ENCODE results near the gene PAFAH2. TPM values are rescaled to one million over a fixed set of nuclear protein-coding genes. Genes with fewer than 3 reads are reported as not detected.

PAFAH2 gene
- total and polyA plus RNA-seq, 2 donors, result 28.2 to 73.1 TPM

DNA sequence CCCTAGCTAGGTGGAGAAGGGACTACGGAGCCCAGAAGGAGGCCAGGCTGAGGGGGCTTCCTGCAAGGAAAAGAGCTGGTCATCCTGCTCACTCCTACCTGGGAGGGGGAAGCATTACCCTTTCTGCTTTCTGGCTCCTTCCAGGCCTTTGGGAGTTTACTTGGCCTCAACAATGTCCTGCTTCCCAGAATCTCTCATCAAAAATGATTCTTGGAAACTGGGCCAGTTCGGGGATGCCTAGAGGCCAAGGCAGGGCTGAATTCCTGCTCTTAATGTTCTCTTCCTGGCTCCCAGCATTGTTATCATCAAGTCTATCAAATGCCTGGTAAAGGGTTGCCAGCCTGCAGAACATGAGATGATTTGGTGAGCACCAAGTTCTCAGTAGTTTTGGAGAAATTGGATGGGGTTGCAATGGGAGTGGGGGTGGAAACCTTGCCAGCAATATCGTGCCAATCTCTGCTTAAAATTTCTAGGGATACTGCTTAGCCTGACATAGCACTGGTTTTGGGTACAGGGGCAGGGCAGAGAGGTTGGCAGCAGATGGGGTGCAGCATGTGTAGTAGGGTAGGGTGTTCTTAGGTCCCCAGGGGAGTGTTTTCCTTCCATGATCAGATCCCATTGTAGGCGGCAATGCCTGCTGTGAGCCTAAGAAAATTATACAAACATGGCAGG, 7.7 kb upstream of the PAFAH2 start:
- H3K4me3 ChIP-seq (ENCODE audit: low read length in 2 of 2), result no peak overlapping the region
- H3K4me1 ChIP-seq (ENCODE audit: control insufficient read depth in 2 of 2, insufficient read depth in 2 of 2, low read length in 2 of 2), result peaks cover 0 to 9% of the 10 kb centered on the region in 2 donors
- H3K9me3 ChIP-seq (ENCODE audit: control insufficient read depth in 2 of 2, insufficient read depth in 1 of 2, low read length in 1 of 2), result no peaks in the 10 kb centered on the region
- H3K27ac ChIP-seq (ENCODE audit: low read depth in 1 of 2, low read length in 1 of 2), result no peak overlapping the region
- no peaks in the 10 kb centered on the region for H3K36me3 ChIP-seq (ENCODE audit: control insufficient read depth in 2 of 2, insufficient read depth in 2 of 2, low read length in 1 of 2)
- DNase-seq (ENCODE audit: low read depth in 6 of 9, low spot score in 9 of 9), result no peak
- H3K27me3 ChIP-seq (ENCODE audit: control insufficient read depth in 2 of 2, insufficient read depth in 1 of 2, low read length in 1 of 2), result no peaks in the 10 kb centered on the region
- WGBS, result 92% methylated on average over 4 of the region's 4 CpGs

DNA sequence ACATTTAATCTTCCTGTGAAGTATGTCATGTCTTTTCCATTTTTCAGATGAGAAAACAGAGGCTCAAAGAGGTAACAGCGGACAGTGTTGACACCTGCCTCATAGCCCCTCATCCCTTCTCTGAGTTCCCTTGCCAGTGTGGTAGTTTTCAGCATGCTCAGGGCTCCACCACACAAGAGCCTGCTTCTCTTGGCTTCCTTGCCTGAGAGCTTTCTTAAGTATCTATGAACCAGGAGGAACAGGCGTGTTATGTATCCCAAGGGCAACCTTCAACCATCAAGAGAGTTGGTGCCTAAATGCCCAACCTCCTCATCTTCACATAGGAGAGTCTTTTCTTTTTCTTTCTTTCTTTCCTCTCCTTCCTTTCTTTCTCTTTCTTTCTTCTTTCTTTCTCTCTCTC, 5.9 kb upstream of the PAFAH2 start:
- Histone ChIP-seq H3K36me3 (ENCODE audit: control insufficient read depth in 2 of 2, insufficient read depth in 2 of 2, low read length in 1 of 2) (no peaks in the 10 kb centered on the region), H3K4me3 (ENCODE audit: low read length in 2 of 2) (no peak overlapping the region), H3K27ac (ENCODE audit: low read depth in 1 of 2, low read length in 1 of 2) (no peak overlapping the region), H3K27me3 (ENCODE audit: control insufficient read depth in 2 of 2, insufficient read depth in 1 of 2, low read length in 1 of 2) (no peaks in the 10 kb centered on the region), H3K4me1 (ENCODE audit: control insufficient read depth in 2 of 2, insufficient read depth in 2 of 2, low read length in 2 of 2) (peaks cover under 1 to 14% of the 10 kb centered on the region in 2 donors), H3K9me3 (ENCODE audit: control insufficient read depth in 2 of 2, insufficient read depth in 1 of 2, low read length in 1 of 2) (no peaks in the 10 kb centered on the region)
- 92% methylated on average over 2 of the region's 2 CpGs for WGBS
- DNase-seq (ENCODE audit: low read depth in 6 of 9, low spot score in 9 of 9), result no peak

DNA sequence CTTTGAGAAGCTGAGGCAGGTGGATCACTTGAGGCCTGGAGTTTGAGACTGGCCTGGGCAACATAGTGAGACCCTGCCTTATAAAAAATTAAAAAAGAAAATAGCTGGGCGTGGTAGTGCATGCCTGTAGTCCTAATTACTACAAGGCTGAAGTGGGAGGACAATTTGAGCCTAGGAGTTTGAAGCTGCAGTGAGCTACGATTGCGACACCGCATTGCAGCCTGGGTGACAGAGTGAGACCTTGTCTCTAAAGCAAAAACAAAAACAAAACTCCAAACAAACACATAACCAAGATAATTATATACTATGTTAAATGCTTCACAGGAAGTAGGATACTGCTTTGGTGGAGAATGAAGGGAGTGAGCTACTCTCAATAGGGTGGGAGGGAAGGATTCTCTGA, 5.4 kb upstream of the PAFAH2 start:
- 98% methylated on average over 4 of the region's 4 CpGs for WGBS
- Histone ChIP-seq H3K27ac (ENCODE audit: low read depth in 1 of 2, low read length in 1 of 2) (no peak overlapping the region), H3K4me1 (ENCODE audit: control insufficient read depth in 2 of 2, insufficient read depth in 2 of 2, low read length in 2 of 2) (peaks cover 5 to 18% of the 10 kb centered on the region in 2 donors)

DNA sequence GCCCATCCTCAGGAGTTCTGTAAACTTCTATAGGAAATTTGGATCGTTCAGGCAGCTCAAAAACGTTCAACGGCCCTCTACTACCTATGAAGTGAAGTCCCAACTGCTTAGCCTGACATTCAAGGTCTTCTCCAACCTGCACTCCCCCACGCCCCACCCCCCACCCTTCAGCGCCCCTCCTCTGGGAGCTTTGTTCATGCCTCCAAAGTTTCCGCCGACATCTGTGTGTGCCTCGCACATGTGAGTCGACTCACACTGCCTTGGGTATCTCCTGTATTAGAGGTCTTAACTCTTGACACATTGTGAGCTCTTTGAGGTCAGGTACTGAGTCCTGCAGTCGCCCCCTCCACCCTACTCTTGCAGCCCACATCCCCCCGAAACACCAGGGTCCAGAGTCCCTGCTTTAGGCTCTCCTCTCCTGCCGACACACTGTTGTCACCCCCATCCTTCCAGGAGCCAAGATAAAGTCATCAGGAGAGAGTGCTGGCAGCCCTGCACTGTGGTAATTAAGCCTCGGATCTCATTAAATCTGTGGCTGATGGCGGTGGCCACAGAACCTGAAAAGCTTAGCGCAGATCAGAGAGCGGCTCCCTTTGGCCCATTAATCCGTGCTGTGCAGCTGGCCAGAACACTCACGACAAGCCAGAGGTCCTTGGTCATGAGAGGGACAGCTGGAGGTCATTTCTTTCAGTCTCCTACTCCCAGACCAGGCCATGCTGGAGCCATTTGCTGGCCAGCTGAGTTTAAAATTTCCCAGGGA, 1.4 kb upstream of the PAFAH2 start:
- Histone ChIP-seq H3K4me1 (ENCODE audit: control insufficient read depth in 2 of 2, insufficient read depth in 2 of 2, low read length in 2 of 2) (peaks cover 26 to 55% of the 10 kb centered on the region in 2 donors), H3K9me3 (ENCODE audit: control insufficient read depth in 2 of 2, insufficient read depth in 1 of 2, low read length in 1 of 2) (no peaks in the 10 kb centered on the region), H3K27me3 (ENCODE audit: control insufficient read depth in 2 of 2, insufficient read depth in 1 of 2, low read length in 1 of 2) (no peaks in the 10 kb centered on the region), H3K36me3 (ENCODE audit: control insufficient read depth in 2 of 2, insufficient read depth in 2 of 2, low read length in 1 of 2) (no peaks in the 10 kb centered on the region), H3K27ac (ENCODE audit: low read depth in 1 of 2, low read length in 1 of 2) (peak overlapping the region in 1 of 2 donors; percentile 68), H3K4me3 (ENCODE audit: low read length in 2 of 2) (no peak overlapping the region)
- WGBS, result 96% methylated on average over 18 of the region's 18 CpGs
- DNase-seq (ENCODE audit: low read depth in 6 of 9, low spot score in 9 of 9), result peak in 1 of 9 donors; percentile 54

More for the DNA sequence above, 5.4 kb upstream of the PAFAH2 start:
- H3K27me3 ChIP-seq (ENCODE audit: control insufficient read depth in 2 of 2, insufficient read depth in 1 of 2, low read length in 1 of 2), result no peaks in the 10 kb centered on the region
- no peak overlapping the region for H3K4me3 ChIP-seq (ENCODE audit: low read length in 2 of 2)
- H3K9me3 ChIP-seq (ENCODE audit: control insufficient read depth in 2 of 2, insufficient read depth in 1 of 2, low read length in 1 of 2), result no peaks in the 10 kb centered on the region
- H3K36me3 ChIP-seq (ENCODE audit: control insufficient read depth in 2 of 2, insufficient read depth in 2 of 2, low read length in 1 of 2), result no peaks in the 10 kb centered on the region
- no peak for DNase-seq (ENCODE audit: low read depth in 6 of 9, low spot score in 9 of 9)

DNA sequence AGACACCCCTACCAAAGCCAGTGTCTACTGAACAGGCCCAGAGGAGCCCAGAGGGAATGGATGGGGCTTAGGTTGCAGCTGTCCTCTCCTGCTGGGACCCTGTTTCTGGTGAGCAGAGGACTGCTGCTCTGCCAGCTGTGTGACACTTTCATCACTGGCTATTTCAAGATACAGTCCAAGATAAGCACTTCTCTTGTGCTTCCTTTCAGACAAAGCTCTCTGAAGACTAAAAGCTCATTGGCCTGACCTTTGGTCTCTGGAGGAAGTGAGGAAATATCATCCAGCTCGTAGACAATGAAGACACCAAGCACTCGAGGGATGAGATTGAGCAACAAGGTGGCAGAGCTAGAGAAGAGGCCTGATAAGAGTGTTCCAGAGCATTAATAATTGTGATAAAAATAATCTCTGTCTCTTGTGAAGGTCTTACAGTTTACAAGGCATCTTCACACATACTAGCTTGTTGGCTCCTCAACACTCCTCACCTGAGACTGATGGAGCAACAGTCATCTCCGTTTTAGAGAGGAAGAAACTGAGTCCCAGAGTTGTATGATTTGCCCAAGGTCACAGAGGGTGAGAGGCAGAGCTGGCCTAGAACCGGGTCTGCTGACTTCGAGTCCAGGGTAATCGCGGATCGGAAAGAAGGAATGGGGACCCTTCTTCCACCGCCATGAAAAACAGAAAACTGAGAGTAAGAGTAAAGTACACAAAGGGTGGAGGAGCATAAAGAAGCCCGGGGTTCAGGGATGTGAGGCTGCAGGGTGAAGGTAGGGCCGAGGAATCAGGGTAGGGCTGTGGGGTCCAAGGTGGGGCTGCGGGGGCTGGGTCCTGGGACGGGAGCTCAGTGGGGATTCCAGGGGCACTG, 666 bp downstream of the PAFAH2 start:
- Histone ChIP-seq H3K4me1 (ENCODE audit: control insufficient read depth in 2 of 2, insufficient read depth in 2 of 2, low read length in 2 of 2) (peaks cover 40 to 72% of the 10 kb centered on the region in 2 donors), H3K9me3 (ENCODE audit: control insufficient read depth in 2 of 2, insufficient read depth in 1 of 2, low read length in 1 of 2) (no peaks in the 10 kb centered on the region), H3K4me3 (ENCODE audit: low read length in 2 of 2) (peak overlapping the region; percentile 69 to 71), H3K36me3 (ENCODE audit: control insufficient read depth in 2 of 2, insufficient read depth in 2 of 2, low read length in 1 of 2) (no peaks in the 10 kb centered on the region), H3K27ac (ENCODE audit: low read depth in 1 of 2, low read length in 1 of 2) (peak overlapping the region; percentile 98 to 99), H3K27me3 (ENCODE audit: control insufficient read depth in 2 of 2, insufficient read depth in 1 of 2, low read length in 1 of 2) (no peaks in the 10 kb centered on the region)
- peak in 3 of 9 donors; percentile 59 to 83 (median 63) for DNase-seq (ENCODE audit: low read depth in 6 of 9, low spot score in 9 of 9)
- 7% methylated on average over 13 of the region's 13 CpGs for WGBS

DNA sequence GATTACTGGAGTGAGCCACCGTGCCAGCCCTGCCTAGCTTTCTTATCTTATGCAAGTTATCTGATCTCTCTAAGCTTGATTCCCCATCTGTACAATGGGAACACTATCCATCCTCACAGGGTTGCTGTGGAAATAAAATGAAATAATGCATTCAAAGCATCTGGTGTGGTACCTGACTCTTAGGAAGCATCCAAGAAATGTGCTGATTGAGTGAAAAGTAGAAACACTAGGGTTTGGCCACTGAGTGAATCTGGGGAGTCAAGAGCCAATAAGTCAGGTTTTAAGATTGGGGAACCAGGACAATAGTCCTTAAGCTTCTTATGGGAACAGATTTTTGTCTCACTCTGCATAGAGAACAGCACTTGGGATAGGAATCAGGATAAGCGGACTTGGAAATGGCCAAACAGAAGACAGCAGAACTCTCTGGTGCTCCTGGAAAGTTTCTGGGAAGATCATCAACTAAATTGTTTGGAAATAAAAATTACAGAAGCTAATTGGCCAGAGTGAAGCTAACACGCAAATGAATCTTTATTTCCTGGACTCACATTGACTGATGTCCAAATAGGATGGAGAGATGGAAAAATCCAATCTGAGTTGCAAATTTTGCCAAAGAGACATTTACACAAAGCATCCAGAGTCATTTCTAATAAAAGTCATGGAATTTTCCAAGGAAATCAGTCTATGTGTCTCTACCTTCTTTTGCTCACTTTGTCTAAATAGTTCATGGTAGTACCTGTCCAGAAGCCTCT, 3.3 kb downstream of the PAFAH2 start:
- Histone ChIP-seq H3K4me1 (ENCODE audit: control insufficient read depth in 2 of 2, insufficient read depth in 2 of 2, low read length in 2 of 2) (peaks cover 42 to 93% of the 10 kb centered on the region in 2 donors), H3K9me3 (ENCODE audit: control insufficient read depth in 2 of 2, insufficient read depth in 1 of 2, low read length in 1 of 2) (no peaks in the 10 kb centered on the region), H3K4me3 (ENCODE audit: low read length in 2 of 2) (peak overlapping the region; percentile 1 to 24), H3K36me3 (ENCODE audit: control insufficient read depth in 2 of 2, insufficient read depth in 2 of 2, low read length in 1 of 2) (no peaks in the 10 kb centered on the region), H3K27ac (ENCODE audit: low read depth in 1 of 2, low read length in 1 of 2) (peak overlapping the region; percentile 89 to 96), H3K27me3 (ENCODE audit: control insufficient read depth in 2 of 2, insufficient read depth in 1 of 2, low read length in 1 of 2) (no peaks in the 10 kb centered on the region)
- 97% methylated on average over 3 of the region's 3 CpGs for WGBS
- DNase-seq (ENCODE audit: low read depth in 6 of 9, low spot score in 9 of 9), result no peak

DNA sequence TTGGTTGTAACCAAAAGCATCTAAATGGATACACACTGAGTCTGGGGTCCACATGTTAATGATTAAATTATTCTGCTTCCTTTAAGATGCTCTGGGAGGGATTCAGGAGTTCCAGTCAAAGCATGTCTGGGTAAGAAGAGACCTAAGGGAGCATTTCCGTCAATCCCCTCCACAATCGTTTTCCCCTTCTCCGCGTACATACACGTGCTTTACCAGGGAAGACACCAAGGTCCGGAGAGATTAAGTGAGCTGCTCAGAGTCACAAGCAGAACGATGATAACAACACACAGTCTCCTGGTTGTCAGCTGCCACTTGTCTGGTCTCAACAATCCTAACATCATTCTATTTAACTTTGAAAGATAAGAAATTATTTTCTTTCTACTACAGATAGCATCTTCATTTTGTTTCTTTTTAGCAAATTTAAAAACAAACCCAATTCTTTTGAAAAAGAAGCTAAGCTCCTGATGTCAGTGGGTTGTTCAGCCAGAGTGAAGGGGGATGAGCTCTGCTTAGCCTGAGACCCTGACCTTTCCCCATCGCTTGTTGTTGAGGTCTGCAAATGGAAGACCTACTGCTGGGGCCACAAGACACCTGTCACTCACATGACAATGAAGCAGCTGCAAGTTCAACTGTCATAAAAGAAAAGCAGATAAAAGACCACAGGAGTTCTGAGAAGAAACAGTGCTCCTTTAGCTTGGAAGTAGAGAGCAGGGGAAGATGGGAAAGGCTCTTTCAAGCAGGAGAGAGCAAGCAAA, 4.5 kb downstream of the PAFAH2 start:
- H3K27me3 ChIP-seq (ENCODE audit: control insufficient read depth in 2 of 2, insufficient read depth in 1 of 2, low read length in 1 of 2), result no peaks in the 10 kb centered on the region
- WGBS, result 61% methylated on average over 8 of the region's 8 CpGs
- H3K4me1 ChIP-seq (ENCODE audit: control insufficient read depth in 2 of 2, insufficient read depth in 2 of 2, low read length in 2 of 2), result peaks cover 38 to 86% of the 10 kb centered on the region in 2 donors
- H3K36me3 ChIP-seq (ENCODE audit: control insufficient read depth in 2 of 2, insufficient read depth in 2 of 2, low read length in 1 of 2), result peaks cover 4 to 7% of the 10 kb centered on the region in 2 donors
- peak in 5 of 9 donors; percentile 78 to 92 (median 84) for DNase-seq (ENCODE audit: low read depth in 6 of 9, low spot score in 9 of 9)
- peak overlapping the region; percentile 1 to 24 for H3K4me3 ChIP-seq (ENCODE audit: low read length in 2 of 2)
- peak overlapping the region; percentile 89 to 96 for H3K27ac ChIP-seq (ENCODE audit: low read depth in 1 of 2, low read length in 1 of 2)
- no peaks in the 10 kb centered on the region for H3K9me3 ChIP-seq (ENCODE audit: control insufficient read depth in 2 of 2, insufficient read depth in 1 of 2, low read length in 1 of 2)

DNA sequence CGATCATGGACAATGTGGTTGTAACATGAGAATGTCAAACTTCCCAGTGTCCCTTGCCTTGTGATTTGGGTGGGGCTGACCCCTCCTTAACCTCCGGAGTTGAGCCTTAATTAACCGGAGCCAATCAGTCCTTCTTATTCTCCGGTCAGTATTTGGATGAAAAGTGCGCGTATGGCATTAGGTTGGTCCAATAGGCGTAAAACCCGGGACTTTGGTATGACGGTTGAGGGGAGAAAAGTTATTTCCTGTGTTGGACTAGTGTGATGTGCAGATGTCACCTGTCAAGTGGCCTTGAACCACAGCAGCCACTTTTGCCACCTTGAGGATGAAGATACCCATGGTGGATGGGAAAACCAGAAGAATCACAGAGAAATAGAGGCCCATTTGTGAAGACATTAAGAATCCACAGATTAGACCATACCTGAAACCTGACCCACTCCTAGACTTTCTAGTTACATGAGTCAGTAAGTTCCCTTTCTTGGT, 5.1 kb downstream of the PAFAH2 start:
- peak in 1 of 9 donors; percentile 74 for DNase-seq (ENCODE audit: low read depth in 6 of 9, low spot score in 9 of 9)
- Histone ChIP-seq H3K36me3 (ENCODE audit: control insufficient read depth in 2 of 2, insufficient read depth in 2 of 2, low read length in 1 of 2) (peaks cover 4 to 13% of the 10 kb centered on the region in 2 donors), H3K9me3 (ENCODE audit: control insufficient read depth in 2 of 2, insufficient read depth in 1 of 2, low read length in 1 of 2) (no peaks in the 10 kb centered on the region), H3K4me3 (ENCODE audit: low read length in 2 of 2) (peak overlapping the region; percentile 1 to 24), H3K27ac (ENCODE audit: low read depth in 1 of 2, low read length in 1 of 2) (peak overlapping the region; percentile 80 to 96), H3K4me1 (ENCODE audit: control insufficient read depth in 2 of 2, insufficient read depth in 2 of 2, low read length in 2 of 2) (peaks cover 37 to 89% of the 10 kb centered on the region in 2 donors), H3K27me3 (ENCODE audit: control insufficient read depth in 2 of 2, insufficient read depth in 1 of 2, low read length in 1 of 2) (no peaks in the 10 kb centered on the region)
- WGBS, result 64% methylated on average over 9 of the region's 9 CpGs
